GM18499 (cell line): Measurements from ENCODE around the gene SH2B3.
"Not testable (repeated sequence)": the region's sequence is repeated elsewhere in the genome, so short reads cannot be mapped to it uniquely, and the experiment has no call there.

Source experiments
- ATAC-seq: cut with Tn5 transposase; IDR thresholded peaks from one replicate; pipeline ENCODE4 v1.9.1; 2021; ENCODE audit warnings: moderate number of reproducible peaks; ENCODE audit not compliant: insufficient read depth, unreplicated experiment

SH2B3 gene

GRCh38 chr12:111384596-111384995 lies 21.1 kb upstream of the SH2B3 start:
- no peak for ATAC-seq

GRCh38 chr12:111386885-111387284 lies 18.8 kb upstream of the SH2B3 start:
- ATAC-seq, result no peak

DNA sequence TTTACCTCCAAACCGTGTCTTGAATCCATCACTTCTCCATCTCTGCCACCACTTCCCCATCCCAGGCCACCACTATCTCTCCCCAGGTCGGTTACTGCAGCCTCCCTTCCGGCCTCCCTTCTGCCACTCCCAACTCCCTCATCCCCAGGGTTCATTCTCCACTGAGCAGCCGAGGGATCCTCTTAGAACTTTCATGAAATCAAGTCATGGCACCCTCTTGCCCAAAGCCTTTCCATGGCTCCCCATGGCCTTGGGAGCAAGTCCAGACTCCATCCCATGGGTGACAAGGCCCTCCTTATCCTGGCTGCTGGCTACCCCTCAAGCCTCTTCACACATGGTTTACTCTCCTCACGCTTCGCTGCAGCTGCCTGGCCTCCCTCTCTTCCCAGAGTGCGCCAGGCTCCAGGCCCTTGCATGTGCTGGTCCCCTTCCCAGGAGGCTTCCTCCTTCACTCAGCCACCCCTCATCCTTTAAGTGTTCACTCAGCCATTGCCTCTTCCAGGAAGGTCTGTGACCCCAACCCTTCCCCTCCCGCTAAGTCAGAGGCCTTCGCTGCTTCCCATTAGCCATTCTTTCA lies 17.9 kb upstream of the SH2B3 start:
- ATAC-seq, result no peak

DNA sequence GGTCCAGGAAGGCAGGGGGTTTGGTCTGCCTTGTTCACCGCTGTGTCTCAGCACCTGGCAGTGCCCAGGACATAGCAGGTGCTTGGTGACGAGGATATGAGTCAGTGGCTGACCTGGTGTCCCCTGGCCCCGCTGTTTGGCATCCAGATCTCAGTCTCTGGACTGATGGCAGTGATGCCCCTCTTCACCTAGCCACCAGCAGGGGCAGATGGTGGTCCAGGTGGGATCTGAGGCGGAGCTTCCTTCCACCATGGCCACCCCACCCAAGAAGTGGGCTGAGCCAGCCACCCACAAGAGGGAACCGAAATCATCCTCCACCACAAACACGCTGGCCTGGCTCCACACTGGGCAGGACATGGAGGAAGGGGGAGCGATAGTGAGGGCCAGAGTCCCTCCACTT lies 16.1 kb upstream of the SH2B3 start:
- no peak for ATAC-seq

DNA sequence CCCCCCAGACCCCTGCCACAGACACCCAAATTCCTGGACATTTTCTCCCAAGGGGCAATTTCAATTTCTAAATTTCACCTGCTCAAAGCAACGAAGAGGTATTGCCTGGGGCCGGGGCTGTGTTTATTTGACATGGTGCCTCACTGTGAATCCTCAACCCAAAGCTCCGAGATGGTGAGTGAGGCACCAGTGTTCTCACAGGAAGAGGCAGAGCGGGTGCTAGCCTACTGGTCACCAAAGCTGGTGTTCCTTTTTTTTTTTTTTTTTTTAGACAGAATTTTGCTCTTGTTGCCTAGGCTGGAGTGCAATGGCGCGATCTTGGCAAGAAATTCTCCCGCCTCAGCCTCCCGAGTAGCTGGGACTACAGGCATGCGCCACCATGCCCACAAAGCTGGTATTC lies 14.8 kb upstream of the SH2B3 start:
- ATAC-seq, result no peak

GRCh38 chr12:111393700-111394300 lies 11.9 kb upstream of the SH2B3 start:
- ATAC-seq, result no peak

- ATAC-seq, result no peak
Measured at GRCh38 chr12:111394480-111394879, 11.2 kb upstream of the SH2B3 start.

DNA sequence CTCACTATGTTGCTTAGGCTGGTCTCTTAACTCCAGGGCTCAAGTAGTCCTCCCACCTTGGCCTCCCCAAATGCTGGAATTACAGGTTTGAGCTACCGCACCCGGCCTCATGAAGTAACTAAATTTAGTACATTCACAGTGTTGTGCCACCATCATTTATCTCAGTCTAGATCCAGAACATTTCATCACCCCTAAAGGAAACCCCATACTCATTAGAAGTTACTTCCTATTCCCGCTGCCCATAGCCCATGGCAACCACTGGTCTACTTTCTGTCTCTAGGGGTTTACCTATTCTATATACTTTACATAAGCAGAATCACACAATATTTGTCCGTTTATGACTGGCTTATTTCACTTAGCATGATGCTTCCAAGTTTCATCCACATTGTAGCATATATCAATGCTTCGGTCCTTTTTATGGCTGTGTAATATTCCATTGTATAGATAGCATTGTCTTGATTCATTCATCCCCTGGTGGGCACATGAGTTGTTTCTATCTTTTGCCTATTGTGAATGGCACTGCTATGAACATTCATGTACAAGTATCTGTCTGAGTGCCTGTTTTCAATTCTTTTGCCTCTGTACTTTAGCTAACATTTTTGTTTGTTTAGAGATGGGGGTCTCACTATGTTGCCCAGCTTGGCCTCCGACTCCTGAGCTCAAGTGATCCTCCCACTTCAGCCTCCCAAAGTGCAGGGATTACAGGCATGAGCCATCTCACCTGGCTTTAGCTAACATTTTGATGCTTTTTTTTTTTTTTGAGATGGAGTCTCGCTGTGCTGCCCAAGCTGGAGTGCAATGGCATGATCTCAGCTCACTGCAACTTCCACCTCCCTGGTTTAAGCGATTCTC lies 10.2 kb upstream of the SH2B3 start:
- no peak for ATAC-seq

- ATAC-seq, result not testable (repeated sequence)
Measured at GRCh38 chr12:111396271-111396670, 9.5 kb upstream of the SH2B3 start.

GRCh38 chr12:111396726-111397445 lies 8.8 kb upstream of the SH2B3 start:
- no peak for ATAC-seq

GRCh38 chr12:111398530-111398929 lies 7.2 kb upstream of the SH2B3 start:
- ATAC-seq, result no peak

DNA sequence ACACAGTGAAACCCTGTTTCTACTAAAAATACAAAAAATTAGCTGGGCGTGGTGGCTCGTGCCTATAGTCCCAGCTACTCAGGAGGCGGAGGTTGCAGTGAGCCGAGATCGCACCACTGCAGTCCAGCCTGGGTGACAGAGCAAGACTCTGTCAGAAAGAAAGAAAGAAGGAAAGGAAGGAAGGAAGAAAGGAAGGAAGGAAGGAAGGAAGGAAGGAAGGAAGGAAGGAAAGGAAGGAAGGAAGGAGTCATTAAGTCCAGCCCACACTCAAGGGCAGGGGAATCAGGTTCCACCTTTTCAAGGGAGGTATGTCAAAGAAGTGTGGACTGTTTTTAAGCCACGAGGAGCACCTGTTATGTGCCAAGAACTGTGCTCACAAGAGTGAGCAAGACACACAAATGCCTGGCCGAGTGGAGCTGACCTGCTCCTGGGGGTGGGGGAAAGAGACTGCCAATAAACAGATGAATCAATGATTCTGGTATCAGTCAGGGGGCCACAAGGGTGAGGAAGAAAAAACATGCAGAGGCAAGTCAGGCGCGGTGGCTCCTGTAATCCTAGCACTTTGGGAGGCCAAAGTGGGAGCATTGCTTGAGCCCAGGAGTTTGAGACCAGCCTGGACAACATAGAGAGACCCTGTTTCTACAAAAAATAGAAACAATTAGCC lies 5.8 kb upstream of the SH2B3 start:
- not testable (repeated sequence) for ATAC-seq

GRCh38 chr12:111401167-111401605 lies 4.5 kb upstream of the SH2B3 start:
- no peak for ATAC-seq

DNA sequence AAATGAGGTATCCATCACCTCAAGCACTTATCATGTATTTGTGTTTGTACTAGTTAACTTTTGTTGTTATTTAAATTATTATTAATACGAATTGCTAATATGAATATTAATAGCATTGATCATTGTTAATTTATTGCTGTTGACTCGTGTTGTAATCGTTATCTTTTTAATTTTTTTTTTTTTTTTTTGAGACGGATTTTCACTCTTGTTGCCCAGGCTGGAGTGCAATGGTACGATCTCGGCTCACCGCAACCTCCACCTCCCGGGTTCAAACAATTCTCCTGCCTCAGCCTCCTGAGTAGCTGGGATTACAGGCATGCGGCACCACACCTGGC lies 3.3 kb upstream of the SH2B3 start:
- not testable (repeated sequence) for ATAC-seq

GRCh38 chr12:111404362-111405148 lies 1.2 kb upstream of the SH2B3 start:
- ATAC-seq, result no peak

DNA sequence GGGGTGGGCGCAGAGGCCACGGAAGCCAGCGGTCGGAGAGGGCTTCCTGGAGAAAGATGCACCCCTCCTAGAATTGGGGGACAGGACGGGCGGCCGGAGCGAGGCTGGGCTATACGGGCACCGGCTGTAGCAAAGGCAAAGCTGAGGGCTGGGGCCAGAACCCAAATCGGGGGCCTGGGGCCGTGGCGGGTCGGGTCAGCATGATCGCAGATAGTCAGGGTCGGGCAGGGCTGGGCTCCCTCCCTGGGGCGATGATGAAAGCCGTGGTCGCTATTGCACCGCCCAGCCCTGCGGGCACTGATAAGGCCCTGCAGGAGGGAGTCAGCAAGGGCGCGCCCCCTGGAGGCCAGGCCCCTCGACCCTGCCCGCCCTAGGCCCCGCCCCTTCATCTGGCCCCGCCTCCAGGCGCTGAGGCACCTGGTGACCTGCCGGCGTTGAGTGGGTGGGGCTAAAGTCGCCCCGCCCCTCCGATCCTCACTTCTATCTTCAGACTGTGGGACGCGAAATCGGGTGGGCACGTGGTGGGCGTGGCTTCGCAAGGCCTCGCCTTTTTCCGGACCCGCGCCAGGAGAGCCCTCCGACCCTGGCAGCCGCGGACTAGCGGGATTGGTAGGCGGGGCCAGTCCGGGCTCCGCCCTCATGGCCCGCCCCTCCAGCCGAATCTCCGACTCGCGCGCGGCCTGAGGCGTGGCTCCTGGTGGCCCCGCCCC lies 419 bp upstream of the SH2B3 start:
- peak; percentile 38 for ATAC-seq

GRCh38 chr12:111406474-111407376 lies 1.0 kb downstream of the SH2B3 start:
- ATAC-seq, result no peak
